Neural cell (in vitro differentiated cells): ENCODE data around the gene FAM76B.

ENCODE experiments used
- CTCF ChIP-seq: fragments of 450-650 bp; IDR thresholded peaks from 2 replicates; pipeline ENCODE4 v1.5.1; 2014; ENCODE audit warnings: antibody characterized with exemption, mild to moderate bottlenecking, moderate library complexity; ENCODE audit not compliant: poor library complexity, severe bottlenecking
- EZH2 ChIP-seq: fragments of 200-600, 300-800 bp; shearing (Covaris generic), sonication (generic); IDR thresholded peaks from 2 replicates; pipeline ENCODE4 v1.6.1; 2014; ENCODE audit warnings: antibody characterized with exemption, low read length, borderline replicate concordance, mild to moderate bottlenecking; ENCODE audit not compliant: insufficient read depth, poor library complexity, severe bottlenecking
- POLR2AphosphoS5 ChIP-seq: IDR thresholded peaks from 2 replicates; pipeline ENCODE4 v1.6.1; 2012
- REST ChIP-seq: IDR thresholded peaks from 2 replicates; pipeline ENCODE4 v1.6.1; 2012; ENCODE audit warnings: borderline replicate concordance
- TAF1 ChIP-seq: IDR thresholded peaks from 2 replicates; pipeline ENCODE4 v1.6.1; 2012; ENCODE audit warnings: low read depth

GRCh38 chr11:95720195-95720594 is 69.4 kb downstream of the FAM76B start:
- TF ChIP-seq CTCF (no peak), REST (no peak), POLR2AphosphoS5 (no peak), TAF1 (no peak), EZH2 (no peak)
